Adrenal gland (tissue), 5 donors: ENCODE data around the gene MGAT5.

Experiments used
- CTCF ChIP-seq, 6 experiments: fragments of 450-650 bp in 4 of 6; fragments of 200-600 bp in 2 of 6; sonication (generic) in 1 of 6; IDR thresholded peaks; 1 replicate in 5 of 6; 2 replicates in 1 of 6; pipeline versions ENCODE4 v1.5.1 to v1.8.0; 2016 to 2021; ENCODE audit warnings: antibody characterized with exemption in 6 of 6, mild to moderate bottlenecking in 2 of 6, moderate library complexity in 1 of 6
- POLR2A ChIP-seq, 2 donors: fragments of 450-650 bp; IDR thresholded peaks; one replicate each; pipeline ENCODE4 v1.6.1; 2017; ENCODE audit warnings: antibody characterized with exemption in 2 of 2, mild to moderate bottlenecking in 2 of 2, moderate library complexity in 1 of 2
- donor health status: DM: no; HTN: no; CAD: no.

DNA sequence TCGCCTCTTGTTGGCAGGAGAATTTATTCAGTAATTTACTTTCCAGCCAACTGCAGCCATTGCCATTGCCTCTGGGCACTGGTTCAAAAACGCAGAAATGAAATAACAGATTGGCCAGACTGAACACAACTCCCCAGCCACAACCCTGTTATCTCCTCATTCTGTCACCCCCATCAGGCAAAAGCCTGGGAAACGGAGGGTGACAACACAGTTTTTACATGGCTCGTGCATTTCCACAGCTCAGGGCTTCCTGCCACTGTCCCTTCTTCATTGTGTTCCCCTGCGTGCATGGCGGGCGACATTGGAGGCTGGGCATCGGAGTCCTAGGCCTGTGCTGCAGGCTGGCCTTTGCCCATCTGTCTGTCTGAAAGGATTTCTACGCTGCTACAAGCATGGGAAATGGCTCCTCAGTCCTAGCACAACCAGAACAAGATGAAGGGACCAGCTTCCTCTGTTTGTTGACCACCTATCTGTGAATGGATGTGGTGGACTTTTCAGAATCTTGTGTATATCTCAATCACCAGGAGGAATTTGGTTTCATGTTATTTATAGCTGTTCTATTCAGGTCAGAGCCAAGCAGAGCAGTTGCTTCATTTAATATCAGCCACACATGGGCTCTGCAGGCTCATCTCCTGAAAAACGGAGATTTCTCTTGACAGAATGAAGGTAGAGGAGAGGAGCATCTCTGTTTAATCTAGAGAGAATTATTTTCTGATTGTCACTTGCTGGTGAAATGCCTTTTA lies 107.0 kb downstream of the MGAT5 start:
- TF ChIP-seq POLR2A (IDR thresholded peaks at IDR 0.05) (no peak), CTCF (IDR thresholded peaks at IDR 0.05) (no peak)
